ENCODE measurements around the gene SEC23IP.

DNA sequence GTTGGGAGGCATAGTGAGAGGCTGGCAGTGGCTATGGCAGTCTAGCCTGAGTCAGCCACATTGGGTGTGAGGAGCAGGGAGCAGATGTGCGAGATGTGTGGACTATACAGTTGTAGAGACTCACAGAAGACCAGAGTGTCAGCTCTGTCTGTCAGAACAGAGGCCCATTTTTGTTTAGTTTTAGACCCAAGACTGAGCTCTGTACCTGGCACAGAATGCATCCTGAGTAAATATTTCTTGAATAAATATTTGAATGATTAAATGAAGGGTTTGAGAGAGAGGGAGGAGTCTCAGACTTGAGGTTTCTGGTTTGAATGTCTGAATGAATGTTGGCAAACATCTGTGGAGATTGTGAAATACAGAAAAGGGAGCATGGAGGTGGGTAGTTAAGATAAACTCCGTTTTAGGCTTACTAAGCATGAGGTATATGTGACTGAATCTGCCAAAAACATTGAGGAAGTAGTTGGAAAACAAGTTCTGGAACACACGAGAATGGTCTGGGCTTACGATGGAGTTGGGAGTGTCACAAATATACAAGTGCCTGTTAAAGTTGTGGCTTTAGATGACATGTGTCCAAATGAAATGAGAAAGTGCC lies 3.6 kb downstream of the SEC23IP start:
- no peak for TF ChIP-seq POLR2A (IDR thresholded peaks at IDR 0.05)
- TF ChIP-seq, protein P1, sequence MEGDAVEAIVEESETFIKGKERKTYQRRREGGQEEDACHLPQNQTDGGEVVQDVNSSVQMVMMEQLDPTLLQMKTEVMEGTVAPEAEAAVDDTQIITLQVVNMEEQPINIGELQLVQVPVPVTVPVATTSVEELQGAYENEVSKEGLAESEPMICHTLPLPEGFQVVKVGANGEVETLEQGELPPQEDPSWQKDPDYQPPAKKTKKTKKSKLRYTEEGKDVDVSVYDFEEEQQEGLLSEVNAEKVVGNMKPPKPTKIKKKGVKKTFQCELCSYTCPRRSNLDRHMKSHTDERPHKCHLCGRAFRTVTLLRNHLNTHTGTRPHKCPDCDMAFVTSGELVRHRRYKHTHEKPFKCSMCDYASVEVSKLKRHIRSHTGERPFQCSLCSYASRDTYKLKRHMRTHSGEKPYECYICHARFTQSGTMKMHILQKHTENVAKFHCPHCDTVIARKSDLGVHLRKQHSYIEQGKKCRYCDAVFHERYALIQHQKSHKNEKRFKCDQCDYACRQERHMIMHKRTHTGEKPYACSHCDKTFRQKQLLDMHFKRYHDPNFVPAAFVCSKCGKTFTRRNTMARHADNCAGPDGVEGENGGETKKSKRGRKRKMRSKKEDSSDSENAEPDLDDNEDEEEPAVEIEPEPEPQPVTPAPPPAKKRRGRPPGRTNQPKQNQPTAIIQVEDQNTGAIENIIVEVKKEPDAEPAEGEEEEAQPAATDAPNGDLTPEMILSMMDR (IDR thresholded peaks at IDR 0.05) = no peak
